ENCODE data around the gene DDAH1. TPM values are rescaled to one million over a fixed set of nuclear protein-coding genes. Genes with fewer than 3 reads are reported as not detected.

Gene DDAH1
- total RNA-seq, 1 donor from 2014 or later: 50.9 TPM

DNA sequence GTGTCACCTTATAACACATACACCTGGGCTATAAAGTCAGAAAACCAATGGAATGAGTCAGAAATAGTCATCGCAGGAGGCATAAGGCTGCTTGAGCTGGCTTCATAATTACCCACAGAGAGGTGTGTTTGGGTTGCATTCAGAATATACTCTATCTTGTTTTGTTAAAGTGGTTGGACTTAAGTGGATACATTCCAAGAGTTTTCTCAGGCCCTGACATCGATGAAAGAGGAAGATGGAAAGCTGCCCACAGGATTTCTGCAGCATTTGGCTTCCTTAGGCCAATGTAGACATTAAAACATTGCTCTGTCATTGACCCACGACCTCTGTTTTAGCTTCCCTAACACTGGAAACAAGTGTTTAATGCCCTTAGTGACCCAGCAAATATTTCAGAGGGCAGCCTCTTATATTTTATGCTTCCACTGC is 169.9 kb downstream of the DDAH1 start:
- no peak overlapping the region for H3K4me3 ChIP-seq (ENCODE audit: low read depth, low read length)
- no peak for DNase-seq (ENCODE audit: low read depth)
- TF ChIP-seq, protein P1, sequence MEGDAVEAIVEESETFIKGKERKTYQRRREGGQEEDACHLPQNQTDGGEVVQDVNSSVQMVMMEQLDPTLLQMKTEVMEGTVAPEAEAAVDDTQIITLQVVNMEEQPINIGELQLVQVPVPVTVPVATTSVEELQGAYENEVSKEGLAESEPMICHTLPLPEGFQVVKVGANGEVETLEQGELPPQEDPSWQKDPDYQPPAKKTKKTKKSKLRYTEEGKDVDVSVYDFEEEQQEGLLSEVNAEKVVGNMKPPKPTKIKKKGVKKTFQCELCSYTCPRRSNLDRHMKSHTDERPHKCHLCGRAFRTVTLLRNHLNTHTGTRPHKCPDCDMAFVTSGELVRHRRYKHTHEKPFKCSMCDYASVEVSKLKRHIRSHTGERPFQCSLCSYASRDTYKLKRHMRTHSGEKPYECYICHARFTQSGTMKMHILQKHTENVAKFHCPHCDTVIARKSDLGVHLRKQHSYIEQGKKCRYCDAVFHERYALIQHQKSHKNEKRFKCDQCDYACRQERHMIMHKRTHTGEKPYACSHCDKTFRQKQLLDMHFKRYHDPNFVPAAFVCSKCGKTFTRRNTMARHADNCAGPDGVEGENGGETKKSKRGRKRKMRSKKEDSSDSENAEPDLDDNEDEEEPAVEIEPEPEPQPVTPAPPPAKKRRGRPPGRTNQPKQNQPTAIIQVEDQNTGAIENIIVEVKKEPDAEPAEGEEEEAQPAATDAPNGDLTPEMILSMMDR (conservative IDR thresholded peaks at IDR 0.05; ENCODE audit: low read depth, low read length): no peak

DNA sequence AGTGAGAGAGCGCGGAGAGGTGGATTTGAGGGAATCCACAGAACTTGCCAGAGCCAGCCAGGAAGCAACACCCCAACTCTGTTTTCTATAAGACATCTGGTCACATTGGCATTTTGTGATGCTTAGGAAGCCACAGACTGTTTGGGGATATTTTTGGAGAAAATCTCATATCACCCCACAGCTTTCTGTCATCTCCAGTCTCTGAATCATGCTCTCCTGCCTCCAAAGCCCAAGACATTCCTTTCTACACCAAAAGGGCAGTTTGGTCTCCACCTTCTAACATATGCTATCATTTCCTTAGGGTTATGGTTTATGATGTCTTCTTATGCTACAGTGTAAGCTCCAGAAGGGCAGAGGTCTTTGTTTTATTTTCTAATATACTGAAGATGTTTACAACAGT is 174.1 kb downstream of the DDAH1 start:
- TF ChIP-seq, protein P1 (conservative IDR thresholded peaks at IDR 0.05; ENCODE audit: low read depth, low read length): no peak

GRCh38 chr1:85289848-85290335 is 175.1 kb downstream of the DDAH1 start:
- H3K4me3 ChIP-seq (ENCODE audit: low read depth, low read length): no peak overlapping the region
- TF ChIP-seq, protein P1 (conservative IDR thresholded peaks at IDR 0.05; ENCODE audit: low read depth, low read length): no peak
- DNase-seq (ENCODE audit: low read depth): no peak

More for the DNA sequence above, 174.1 kb downstream of the DDAH1 start:
- no peak overlapping the region for H3K4me3 ChIP-seq (ENCODE audit: low read depth, low read length)
- DNase-seq (ENCODE audit: low read depth): no peak

GRCh38 chr1:85289207-85289847 is 175.6 kb downstream of the DDAH1 start:
- DNase-seq (ENCODE audit: low read depth): peak; percentile 93
- TF ChIP-seq, protein P1 (conservative IDR thresholded peaks at IDR 0.05; ENCODE audit: low read depth, low read length): no peak
- H3K4me3 ChIP-seq (ENCODE audit: low read depth, low read length): no peak overlapping the region

- H3K4me3 ChIP-seq (ENCODE audit: low read depth, low read length): no peak overlapping the region
- TF ChIP-seq, protein P1 (conservative IDR thresholded peaks at IDR 0.05; ENCODE audit: low read depth, low read length): no peak
- DNase-seq (ENCODE audit: low read depth): no peak
Observed at GRCh38 chr1:85284202-85284601, 180.8 kb downstream of the DDAH1 start.

GRCh38 chr1:85283475-85284199 is 181.3 kb downstream of the DDAH1 start:
- no peak for DNase-seq (ENCODE audit: low read depth)
- TF ChIP-seq, protein P1 (conservative IDR thresholded peaks at IDR 0.05; ENCODE audit: low read depth, low read length): no peak
- H3K4me3 ChIP-seq (ENCODE audit: low read depth, low read length): no peak overlapping the region
